Limb (tissue), 2 donors: ENCODE results near the gene DCD.
"Not testable (repeated sequence)": the region's sequence is repeated elsewhere in the genome, so short reads cannot be mapped to it uniquely, and the experiment has no call there.

ENCODE experiments used
- DNase-seq, 2 donors: peaks; one replicate each; pipeline ENCODE4 v3.0.0-alpha.2; 2016; ENCODE audit errors: extremely low spot score in 2 of 2

Gene DCD

GRCh38 chr12:54654926-54655325 lies 6.8 kb upstream of the DCD start:
- no peak for DNase-seq

DNA sequence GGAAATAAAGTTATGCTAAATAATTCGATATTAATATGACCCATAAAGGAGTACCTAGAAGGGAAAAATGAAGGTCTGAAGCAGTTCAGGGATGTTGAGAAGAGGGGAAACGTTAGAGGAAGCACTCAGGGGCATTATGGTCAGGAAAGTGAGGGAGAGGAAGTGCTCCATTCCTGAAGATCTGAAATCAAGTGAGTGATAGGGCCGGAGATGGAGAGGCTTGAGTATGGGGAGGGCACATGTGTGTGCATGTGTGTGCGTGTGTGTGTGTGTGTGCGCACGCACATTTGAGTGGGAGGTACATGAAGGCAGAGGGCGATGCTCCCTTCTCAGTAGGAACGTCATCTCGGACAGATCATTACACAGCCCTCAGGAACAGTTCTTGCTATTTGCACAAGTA lies 4.9 kb upstream of the DCD start:
- no peak for DNase-seq

DNA sequence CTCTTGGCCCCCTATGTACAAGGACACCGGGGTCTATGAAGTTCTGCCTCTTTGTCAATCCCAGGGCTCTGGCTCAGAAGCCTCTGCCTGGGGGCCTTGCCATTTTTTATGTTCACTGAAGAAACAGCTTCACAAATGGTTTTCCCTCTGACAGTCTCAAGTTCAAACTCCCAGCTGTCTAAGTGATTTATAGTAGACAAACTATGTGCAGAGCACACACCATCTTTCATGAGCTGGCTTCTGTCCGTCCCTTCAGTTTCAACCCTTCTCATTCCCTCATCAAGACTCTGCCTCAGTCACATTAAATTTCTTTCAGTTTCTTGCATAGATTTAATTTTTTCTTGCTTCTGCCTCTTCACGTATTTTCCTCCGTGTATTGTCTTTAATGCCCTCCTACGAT lies 2.7 kb upstream of the DCD start:
- DNase-seq, result no peak

GRCh38 chr12:54650409-54650808 lies 2.2 kb upstream of the DCD start:
- DNase-seq, result no peak

DNA sequence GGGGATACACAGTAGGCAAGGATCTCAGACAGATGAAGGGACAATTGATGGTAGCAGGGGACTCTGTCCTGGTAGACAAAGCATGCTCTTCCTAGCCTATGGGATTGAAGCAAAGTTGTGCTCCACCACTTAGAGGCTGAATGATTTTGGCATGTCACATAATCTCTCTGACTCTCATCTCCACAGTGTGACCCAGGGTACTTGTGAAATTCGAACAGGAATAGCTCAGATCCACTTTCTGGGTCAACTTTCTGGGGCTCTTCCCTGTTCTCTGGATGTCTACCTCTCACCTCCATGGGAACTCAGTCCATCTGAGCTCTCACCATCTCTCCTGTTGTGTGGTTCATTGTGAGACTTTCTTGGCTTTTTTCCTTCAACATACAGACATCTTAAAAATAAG lies 1.7 kb upstream of the DCD start:
- DNase-seq, result no peak

GRCh38 chr12:54641554-54641953 lies 6.6 kb downstream of the DCD start:
- DNase-seq, result no peak

DNA sequence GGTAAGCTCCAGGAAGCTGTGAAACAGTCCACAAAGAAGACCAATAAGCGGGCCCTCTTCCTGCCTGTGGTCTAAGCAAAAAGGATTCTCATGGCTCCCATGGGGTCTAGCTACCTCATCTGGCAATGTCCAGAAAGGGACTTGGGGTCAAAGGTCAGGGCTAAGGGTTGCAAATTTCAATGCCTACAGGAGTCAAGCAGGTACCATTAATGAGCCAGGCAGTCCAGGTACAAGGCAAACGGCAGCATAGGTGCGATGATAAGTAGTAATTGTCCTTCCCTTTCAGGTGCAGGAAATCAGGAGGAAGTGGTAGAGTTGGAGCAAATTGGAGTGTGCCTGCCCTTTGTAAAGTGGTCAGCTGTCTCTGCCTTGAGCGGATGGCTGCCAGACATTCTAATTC lies 7.1 kb downstream of the DCD start:
- DNase-seq, result no peak

GRCh38 chr12:54639112-54639511 lies 9.1 kb downstream of the DCD start:
- not testable (repeated sequence) for DNase-seq

DNA sequence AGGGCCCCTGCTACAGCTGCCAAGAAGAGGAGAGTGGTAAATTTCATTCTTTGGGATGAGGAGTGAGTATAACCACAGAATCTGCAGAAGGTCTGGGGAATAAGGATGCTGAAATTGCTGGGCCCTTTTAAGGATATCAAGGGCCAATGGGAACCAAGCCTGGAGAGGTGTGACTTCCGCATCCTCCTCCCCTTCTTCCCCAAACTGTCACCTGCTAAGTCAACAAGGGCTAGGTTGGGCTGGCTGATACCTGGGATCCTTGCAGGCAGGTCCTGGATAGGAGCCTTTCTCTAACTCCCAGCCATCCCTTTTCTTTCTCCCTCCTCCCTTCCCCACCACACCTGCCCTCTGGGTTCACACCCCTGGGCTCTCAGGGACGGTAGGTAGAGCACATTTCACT lies 13.4 kb downstream of the DCD start, which contains the start of gene LACRT:
TSS of gene LACRT (minus strand) at position 101 of the 400 bp plus-strand sequence. CDS start at position 47, 54 bp downstream.
- DNase-seq, result no peak

DNA sequence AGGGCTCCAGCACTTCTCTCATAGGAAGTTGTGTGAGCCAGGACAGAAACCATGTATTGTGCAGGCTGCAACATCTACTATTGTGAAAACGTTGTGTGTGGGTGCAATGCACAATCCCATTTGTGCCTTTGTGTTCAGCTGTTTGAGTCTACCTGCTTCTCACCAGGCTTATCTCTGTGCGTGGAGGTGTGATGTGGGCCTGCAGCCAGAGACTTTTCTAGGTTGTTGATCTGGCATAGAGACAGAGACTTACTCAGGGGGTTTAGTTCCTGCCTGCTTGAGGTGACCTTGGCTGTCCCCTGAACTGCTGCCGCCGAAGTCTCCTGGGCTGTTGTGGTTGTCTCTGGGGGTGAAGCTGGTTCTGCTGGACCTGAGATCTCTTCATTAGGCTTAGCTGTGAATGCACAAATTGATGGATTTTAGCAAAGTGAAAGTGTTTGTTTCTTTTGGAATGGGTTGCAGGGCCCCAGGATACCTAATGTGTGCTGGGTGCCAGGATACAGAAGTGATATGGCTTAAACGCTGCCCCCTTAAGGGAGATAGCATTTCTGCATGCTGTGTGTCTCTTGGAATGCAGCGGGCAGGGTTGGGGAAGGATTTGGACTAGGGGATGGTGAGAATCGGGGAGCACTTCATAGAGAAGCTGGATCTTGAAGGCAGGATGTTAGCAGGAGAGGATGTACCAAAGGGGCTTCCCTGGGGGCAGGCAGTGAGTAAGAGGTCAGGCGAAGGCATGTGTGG lies 16.0 kb downstream of the DCD start:
- DNase-seq, result no peak

GRCh38 chr12:54631551-54631950 lies 16.6 kb downstream of the DCD start:
- DNase-seq, result no peak

DNA sequence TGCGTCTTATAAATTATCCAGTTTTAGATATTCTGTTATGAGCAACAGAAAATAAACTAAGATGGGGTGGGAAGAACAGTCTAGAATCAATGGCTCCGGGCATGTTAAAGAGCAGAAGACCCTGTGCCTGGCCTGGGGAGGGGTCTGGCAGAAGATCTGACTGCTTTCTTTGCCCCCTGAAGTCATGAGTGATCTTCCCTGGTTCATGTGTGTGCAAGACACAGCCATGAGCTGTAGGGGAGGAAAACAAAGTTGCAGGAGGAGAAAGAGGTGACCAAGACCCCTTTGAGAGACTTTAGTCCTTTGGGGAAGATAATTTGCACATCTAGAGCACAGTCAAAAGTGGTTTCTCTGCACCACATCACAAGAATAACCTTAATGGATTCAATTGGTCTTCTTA lies 18.2 kb downstream of the DCD start:
- DNase-seq, result no peak

DNA sequence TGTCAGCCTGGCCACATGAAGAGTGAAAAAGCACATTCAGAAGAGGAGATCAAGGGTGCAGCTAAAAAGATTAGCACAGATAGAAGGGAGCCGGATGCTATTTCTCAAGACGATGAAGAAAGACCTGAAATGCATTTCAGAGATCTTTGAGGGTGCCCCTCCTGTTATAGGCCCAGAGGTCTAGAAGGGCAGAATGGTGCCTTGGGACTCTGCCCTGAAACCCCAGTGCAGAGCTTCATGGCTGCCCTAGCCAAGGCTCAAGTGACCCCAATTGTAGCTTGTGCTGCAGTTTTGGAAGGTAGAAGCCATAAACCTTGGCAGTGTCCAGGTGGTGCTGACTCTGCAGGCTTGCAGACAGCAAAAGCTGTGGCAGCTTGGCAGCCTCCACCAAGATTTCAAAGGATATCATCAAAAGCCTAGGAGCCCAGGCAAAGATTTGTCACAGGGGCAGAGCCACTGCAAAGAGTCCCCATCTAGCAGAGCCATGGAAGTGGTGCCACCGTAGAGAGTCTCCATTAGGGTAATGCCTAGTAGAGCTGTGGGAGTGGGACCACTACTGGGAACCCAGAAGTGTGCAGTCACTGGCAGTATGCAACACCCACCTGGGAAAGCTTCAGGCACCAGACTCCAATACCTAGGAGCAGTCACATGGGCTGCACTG lies 19.8 kb downstream of the DCD start:
- DNase-seq, result no peak

DNA sequence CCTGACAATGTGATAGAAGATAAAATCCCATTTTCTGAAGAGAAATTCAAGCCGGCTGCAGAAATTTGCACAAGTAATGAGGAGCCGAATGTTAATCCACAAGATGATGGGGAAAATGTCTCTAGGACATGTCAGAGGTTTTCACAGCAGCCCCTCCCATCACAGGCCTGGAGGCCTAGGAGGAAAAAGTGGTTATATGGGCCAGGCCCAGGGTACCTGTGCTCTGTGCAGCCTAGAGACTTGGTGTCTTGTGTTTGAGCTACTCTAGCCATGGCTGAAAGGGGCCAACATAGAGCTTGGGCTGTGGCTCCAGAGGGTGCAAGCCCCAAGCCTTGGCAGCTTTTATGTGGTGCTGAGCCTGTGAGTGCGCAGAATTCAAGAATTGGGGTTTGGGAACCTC lies 20.9 kb downstream of the DCD start:
- no peak for DNase-seq

- no peak for DNase-seq
Observed at GRCh38 chr12:54625598-54625997, 22.6 kb downstream of the DCD start.

DNA sequence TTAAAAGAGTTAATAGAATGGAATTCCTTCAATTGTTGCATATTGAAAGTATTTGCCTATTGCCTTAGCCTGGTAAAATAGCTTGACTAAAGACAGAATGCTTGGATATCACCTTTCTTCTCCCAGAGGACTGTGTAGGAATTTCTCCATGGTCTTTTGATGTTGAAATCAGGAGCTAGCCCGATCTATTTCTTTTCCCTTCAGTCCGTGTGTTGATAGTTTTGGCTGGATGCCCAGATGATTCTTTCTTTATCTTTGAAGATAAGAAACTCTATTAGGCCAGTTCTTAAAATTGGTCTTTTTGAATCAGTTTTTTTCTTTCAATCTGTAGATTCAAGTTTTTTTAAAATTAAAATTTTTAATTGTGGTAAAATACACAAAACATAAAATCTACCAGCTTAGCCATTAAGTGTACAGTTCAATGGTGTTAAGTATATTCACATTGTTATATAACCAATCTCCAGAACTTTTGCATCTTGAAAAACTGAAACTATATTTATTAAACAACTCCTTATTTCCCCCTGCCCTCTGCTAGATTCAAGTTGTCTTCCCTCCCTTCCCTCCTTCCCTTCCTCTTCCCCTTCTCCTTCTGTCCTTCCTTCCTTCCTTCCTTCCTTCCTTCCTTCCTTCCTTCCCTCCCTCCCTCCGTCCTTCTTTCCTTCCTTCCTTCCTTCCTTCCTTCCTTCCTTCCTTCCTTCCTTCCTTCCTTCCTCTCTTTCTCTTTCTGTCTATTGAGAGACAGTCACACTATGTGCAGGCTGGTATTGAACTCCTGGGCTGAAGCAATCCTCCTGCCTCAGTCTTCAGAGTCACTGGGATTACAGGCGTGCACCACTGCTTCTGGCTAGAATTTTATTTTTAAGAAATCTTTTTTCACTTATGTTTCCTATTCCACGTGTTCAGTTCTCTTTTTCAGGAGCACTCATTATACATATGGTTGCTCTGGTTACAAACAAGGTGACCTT lies 23.6 kb downstream of the DCD start:
- no peak for DNase-seq

DNA sequence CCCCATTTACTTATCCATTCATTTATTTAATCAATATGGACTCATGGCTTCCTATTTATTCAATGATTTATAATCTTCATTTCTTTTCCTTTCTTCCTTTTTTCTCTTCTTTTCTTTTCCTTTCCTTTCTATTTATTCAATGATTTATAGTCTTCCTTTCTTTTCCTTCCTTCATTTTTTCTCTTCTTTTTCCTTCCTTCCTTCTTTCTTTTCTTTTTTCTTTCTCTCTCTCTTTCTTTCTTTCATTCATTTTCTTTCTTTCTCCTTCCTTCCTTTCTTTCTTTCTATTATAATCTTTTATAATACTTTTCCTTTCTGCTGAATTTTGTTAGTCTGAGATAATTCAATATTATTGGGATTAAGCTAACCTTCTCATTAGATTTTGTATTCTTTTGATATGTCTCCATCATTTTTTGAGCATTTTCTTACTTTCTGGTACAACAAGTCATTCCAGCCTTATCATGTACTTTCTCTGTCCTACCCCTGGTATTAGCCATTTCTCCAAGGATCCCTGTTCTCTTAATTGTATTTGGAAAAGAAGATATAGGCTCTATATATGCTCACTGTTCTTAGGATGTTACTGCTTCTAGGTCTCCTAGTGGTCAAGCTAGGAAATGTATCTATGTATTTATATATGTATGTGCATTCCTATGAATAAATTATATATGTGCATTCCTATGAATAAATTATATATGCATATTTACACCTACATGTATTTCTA lies 25.5 kb downstream of the DCD start:
- DNase-seq, result no peak

DNA sequence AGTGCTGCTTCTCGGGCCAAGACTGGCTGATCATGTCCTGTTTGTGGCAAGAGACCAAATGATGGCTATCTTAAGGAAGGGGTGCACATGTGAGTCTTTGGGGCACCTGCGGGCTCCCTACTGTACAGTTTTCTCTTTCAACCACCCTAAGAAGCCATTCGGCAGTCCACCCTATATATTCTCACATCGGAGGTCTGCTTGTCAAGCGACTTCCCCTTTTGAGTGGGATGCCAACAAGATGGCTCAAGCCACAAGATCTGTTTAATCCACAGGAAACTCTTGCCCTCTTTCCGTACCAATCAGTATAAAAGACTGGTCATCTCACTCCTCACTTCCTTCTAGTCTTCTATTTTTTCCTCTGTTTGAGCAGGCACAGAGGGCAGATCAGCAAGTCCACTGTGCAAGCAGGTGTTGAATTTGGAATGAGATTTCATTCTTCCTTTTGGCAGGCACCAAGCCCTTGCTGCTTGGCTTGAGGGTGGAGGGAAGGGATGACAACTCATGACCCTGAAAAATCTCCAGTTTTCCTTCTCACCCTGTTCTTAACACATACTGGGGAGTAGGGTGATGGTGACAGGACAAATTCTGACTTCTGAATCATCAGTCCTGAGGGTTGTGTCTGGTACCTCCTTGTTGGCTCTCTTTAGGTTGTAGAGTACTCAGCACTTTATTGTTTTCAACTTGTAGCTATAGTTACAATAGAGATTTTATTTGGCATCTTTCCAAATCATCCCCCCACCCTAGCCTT lies 31.1 kb downstream of the DCD start:
- no peak for DNase-seq

DNA sequence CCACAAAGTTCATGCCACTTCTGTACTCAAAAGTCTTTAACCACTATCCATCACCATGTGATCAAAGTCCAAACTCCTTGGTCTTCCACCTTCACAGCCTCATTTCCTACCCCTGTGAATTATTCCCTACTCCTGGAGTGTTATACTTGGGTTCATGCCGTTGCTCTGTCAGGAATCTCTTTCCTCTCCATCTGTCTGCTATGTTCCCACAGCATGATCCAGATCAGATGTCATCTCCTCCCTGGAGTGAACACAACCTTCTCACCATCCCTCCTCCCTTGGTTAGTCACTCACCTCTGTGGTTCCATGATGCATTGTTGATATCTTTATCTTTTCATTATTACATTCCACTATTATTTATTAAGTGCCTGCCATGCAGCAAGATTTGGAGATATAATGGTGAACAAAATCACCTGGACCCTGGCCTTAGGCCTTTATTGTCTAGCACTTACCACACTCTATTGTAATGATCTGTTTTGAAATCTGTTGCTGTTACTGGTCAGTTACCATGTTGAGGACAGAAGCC lies 35.9 kb downstream of the DCD start:
- DNase-seq, result no peak

- DNase-seq, result no peak
Observed at GRCh38 chr12:54611715-54612149, 36.4 kb downstream of the DCD start.
